CD14-positive monocyte (primary cell): Measurements from ENCODE around the gene NEDD1. TPM values are rescaled to one million over a fixed set of nuclear protein-coding genes. Genes with fewer than 3 reads are reported as not detected.

ENCODE experiments used
- DNase-seq, 3 donors: peaks; one replicate each; pipeline ENCODE4 v3.0.0-alpha.2; 2011 to 2022
- H2AFZ ChIP-seq: 2 replicates; pipeline ENCODE4 v1.6.0; 2012; ENCODE audit warnings: mild to moderate bottlenecking, low read depth, low read length, inconsistent platforms; ENCODE audit not compliant: insufficient read depth, poor library complexity, severe bottlenecking
- H3K27ac ChIP-seq, 2 donors: 1 replicate in 1 of 2; 2 replicates in 1 of 2; pipeline ENCODE4 v1.5.1; 2012 to 2013; ENCODE audit warnings: low read length in 2 of 2, control low read depth in 1 of 2, inconsistent platforms in 1 of 2, low read depth in 1 of 2, mild to moderate bottlenecking in 1 of 2
- H3K27me3 ChIP-seq, 2 donors: one replicate each; pipeline versions ENCODE4 v1.6.0 to v1.6.1; 2011 to 2013; ENCODE audit warnings: low read length in 2 of 2; ENCODE audit not compliant: control insufficient read depth in 2 of 2, insufficient read depth in 2 of 2
- H3K36me3 ChIP-seq, 2 donors: replicated peaks in 1 of 2; 1 replicate in 1 of 2; 2 replicates in 1 of 2; pipeline versions ENCODE4 v1.5.1 to v1.6.1; 2012 to 2013; ENCODE audit warnings: low read length in 2 of 2, control low read depth in 1 of 2, inconsistent platforms in 1 of 2, mild to moderate bottlenecking in 1 of 2; ENCODE audit not compliant: insufficient read depth in 2 of 2, control insufficient read depth in 1 of 2
- H3K4me1 ChIP-seq, 2 donors: 1 replicate in 1 of 2; 2 replicates in 1 of 2; pipeline versions ENCODE4 v1.5.1 to v1.6.1; 2012 to 2013; ENCODE audit warnings: low read length in 2 of 2, control low read depth in 1 of 2, inconsistent platforms in 1 of 2, mild to moderate bottlenecking in 1 of 2, moderate library complexity in 1 of 2; ENCODE audit not compliant: insufficient read depth in 2 of 2, control insufficient read depth in 1 of 2
- H3K4me2 ChIP-seq: replicated peaks from 2 replicates; pipeline ENCODE3; 2012; ENCODE audit warnings: low read length, moderate library complexity, mild to moderate bottlenecking; ENCODE audit not compliant: poor library complexity, severe bottlenecking; ENCODE audit errors: extremely low read depth
- H3K4me3 ChIP-seq, 3 experiments: fragments of 200-600 bp in 1 of 3; sonication (generic) in 1 of 3; replicated peaks in 1 of 3; 1 replicate in 2 of 3; 2 replicates in 1 of 3; pipeline ENCODE4 v1.5.1; 2011 to 2013; ENCODE audit warnings: low read length in 3 of 3, mild to moderate bottlenecking in 3 of 3, control low read depth in 2 of 3, low read depth in 2 of 3, inconsistent platforms in 1 of 3, moderate library complexity in 1 of 3
- H3K79me2 ChIP-seq: 2 replicates; pipeline ENCODE4 v1.6.0; 2012; ENCODE audit warnings: mild to moderate bottlenecking, control low read depth, inconsistent platforms, low read length, moderate library complexity; ENCODE audit not compliant: insufficient read depth
- H3K9ac ChIP-seq: 2 replicates; pipeline ENCODE4 v1.6.0; 2017; ENCODE audit warnings: low read length, mild to moderate bottlenecking; ENCODE audit not compliant: insufficient read depth, poor library complexity, severe bottlenecking
- H3K9me3 ChIP-seq, 2 donors: replicated peaks in 1 of 2; 1 replicate in 1 of 2; 2 replicates in 1 of 2; pipeline versions ENCODE4 v1.5.1 to v1.6.1; 2012 to 2013; ENCODE audit warnings: low read length in 2 of 2, control low read depth in 1 of 2; ENCODE audit not compliant: control insufficient read depth in 1 of 2, insufficient read depth in 1 of 2
- H4K20me1 ChIP-seq: 2 replicates; pipeline ENCODE4 v1.6.0; 2012; ENCODE audit warnings: mild to moderate bottlenecking, low read length, control low read depth, moderate library complexity; ENCODE audit not compliant: insufficient read depth
- H3K27ac Mint-ChIP-seq, 7 donors: one replicate each; pipeline ENCODE4 v1.8.0; 2020; ENCODE audit warnings: mild to moderate bottlenecking in 7 of 7, mixed read lengths in 7 of 7, moderate library complexity in 6 of 7, inconsistent platforms in 2 of 7
- H3K27me3 Mint-ChIP-seq, 3 donors: one replicate each; pipeline ENCODE4 v1.8.0; 2021 to 2022; ENCODE audit warnings: low read depth in 3 of 3, mild to moderate bottlenecking in 3 of 3, mixed read lengths in 3 of 3, moderate library complexity in 3 of 3, inconsistent platforms in 1 of 3
- H3K36me3 Mint-ChIP-seq, 2 donors: one replicate each; pipeline ENCODE4 v1.8.0; 2020; ENCODE audit warnings: mixed read lengths in 2 of 2, inconsistent platforms in 1 of 2, mild to moderate bottlenecking in 1 of 2
- H3K4me1 Mint-ChIP-seq: one replicate; pipeline ENCODE4 v1.8.0; 2020; ENCODE audit warnings: mild to moderate bottlenecking, mixed read lengths
- H3K4me3 Mint-ChIP-seq, 2 donors: one replicate each; pipeline ENCODE4 v1.8.0; 2020; ENCODE audit warnings: mild to moderate bottlenecking in 2 of 2, mixed read lengths in 2 of 2, moderate library complexity in 1 of 2
- H3K9me3 Mint-ChIP-seq, 7 donors: one replicate each; pipeline ENCODE4 v1.8.0; 2020 to 2022; ENCODE audit warnings: mixed read lengths in 7 of 7, mild to moderate bottlenecking in 6 of 7, moderate library complexity in 6 of 7, inconsistent platforms in 2 of 7
- WGBS: methylation state at CpG from one replicate; pipeline ENCODE4 v1.1.5; 2013; ENCODE audit warnings: missing lambda C conversion rate; ENCODE audit not compliant: insufficient coverage; 5-methylcytosine and 5-hydroxymethylcytosine counted together
- intact Hi-C, 2 donors: fragments of 100-400 bp; cut with micrococcal nuclease; formaldehyde crosslinking; loops; one replicate each; pipeline versions ENCODE4 v1.15.0 to v1.15.1; 2023
- polyA plus RNA-seq, 3 donors: library from polyadenylated mRNA; depleted of rRNA in 1 of 3; unstranded in 2 of 3; stranded (reverse) in 1 of 3; fragments of 300-500 nt in 2 of 3; fragments of >200 nt in 1 of 3; fragmentation: Illumina TruSeq in 2 of 3; gene quantifications; 1 replicate in 2 of 3; 2 replicates in 1 of 3; pipeline ENCODE4 v1.2.3, GENCODE V29; 2012 to 2021
- TF ChIP-seq, protein P1 (sequence below): fragments of 200-600 bp; IDR thresholded peaks from one replicate; pipeline ENCODE4 v1.8.0; 2022; ENCODE audit warnings: antibody characterized with exemption, mild to moderate bottlenecking

NEDD1 gene
- polyA plus RNA-seq, 3 donors: 5.5 to 18.6 (median 5.8) TPM

DNA sequence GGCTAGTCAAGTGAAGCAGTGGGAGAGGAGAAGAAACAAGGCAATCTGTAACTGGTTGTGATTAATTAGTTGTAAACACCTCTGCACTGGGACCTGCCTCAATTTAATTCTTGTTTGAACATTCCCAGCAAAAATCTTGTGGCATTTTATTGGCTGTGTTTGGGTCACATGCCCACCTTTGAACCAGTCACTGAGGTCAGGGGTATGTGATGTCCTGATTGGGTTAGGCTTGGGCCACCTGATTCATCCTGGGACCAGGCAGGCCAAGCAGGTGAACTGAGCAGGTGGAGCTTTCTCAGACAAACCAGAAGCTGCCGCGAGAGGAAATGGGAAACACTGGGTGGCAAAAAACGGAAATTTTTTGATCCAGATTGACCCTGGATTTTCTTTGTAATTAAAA, 72.5 kb downstream of the NEDD1 start:
- Histone ChIP-seq H3K4me1 (no peaks in the 10 kb centered on the region), H3K9ac (no peak overlapping the region), H3K36me3 (no peaks in the 10 kb centered on the region), H3K79me2 (no peaks in the 10 kb centered on the region), H3K4me3 (no peak overlapping the region), H3K4me2 (no peak overlapping the region), H3K9me3 (no peaks in the 10 kb centered on the region), H4K20me1 (no peaks in the 10 kb centered on the region), H3K27ac (no peak overlapping the region), H3K27me3 (peaks cover 0 to 2% of the 10 kb centered on the region in 2 donors), H2AFZ (no peak overlapping the region)
- H3K36me3 Mint-ChIP-seq: no peaks in the 10 kb centered on the region
- peaks cover 2 to 6% (median 4%) of the 10 kb centered on the region in 3 donors for H3K27me3 Mint-ChIP-seq
- DNase-seq: no peak
- 95% methylated on average over 3 of the region's 3 CpGs for WGBS
- no peak overlapping the region for H3K4me3 Mint-ChIP-seq
- H3K27ac Mint-ChIP-seq: no peak overlapping the region
- no peaks in the 10 kb centered on the region for H3K4me1 Mint-ChIP-seq
- intact Hi-C loops: no loop called here
- H3K9me3 Mint-ChIP-seq: no peaks in the 10 kb centered on the region
- TF ChIP-seq, protein P1, sequence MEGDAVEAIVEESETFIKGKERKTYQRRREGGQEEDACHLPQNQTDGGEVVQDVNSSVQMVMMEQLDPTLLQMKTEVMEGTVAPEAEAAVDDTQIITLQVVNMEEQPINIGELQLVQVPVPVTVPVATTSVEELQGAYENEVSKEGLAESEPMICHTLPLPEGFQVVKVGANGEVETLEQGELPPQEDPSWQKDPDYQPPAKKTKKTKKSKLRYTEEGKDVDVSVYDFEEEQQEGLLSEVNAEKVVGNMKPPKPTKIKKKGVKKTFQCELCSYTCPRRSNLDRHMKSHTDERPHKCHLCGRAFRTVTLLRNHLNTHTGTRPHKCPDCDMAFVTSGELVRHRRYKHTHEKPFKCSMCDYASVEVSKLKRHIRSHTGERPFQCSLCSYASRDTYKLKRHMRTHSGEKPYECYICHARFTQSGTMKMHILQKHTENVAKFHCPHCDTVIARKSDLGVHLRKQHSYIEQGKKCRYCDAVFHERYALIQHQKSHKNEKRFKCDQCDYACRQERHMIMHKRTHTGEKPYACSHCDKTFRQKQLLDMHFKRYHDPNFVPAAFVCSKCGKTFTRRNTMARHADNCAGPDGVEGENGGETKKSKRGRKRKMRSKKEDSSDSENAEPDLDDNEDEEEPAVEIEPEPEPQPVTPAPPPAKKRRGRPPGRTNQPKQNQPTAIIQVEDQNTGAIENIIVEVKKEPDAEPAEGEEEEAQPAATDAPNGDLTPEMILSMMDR: no peak

DNA sequence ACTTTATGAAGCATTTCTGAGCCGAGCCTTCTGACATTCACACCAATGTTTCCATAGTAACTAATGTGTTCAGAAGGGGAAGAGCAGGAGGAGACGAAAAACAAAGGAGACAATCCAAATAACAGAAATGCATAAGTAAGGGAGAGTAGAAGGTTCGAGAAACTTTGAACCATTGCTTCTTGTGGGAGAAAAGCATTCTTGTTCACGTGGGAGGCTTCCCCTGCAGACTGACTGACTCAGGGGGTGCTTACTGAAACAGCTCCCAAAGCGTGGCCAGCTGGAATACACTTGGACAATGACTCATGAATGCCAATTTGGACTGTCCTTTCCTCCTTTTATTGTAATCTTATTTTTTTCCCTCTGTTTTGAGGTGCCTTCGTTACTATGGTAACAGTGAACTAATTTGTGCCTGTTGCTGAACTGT, 73.9 kb downstream of the NEDD1 start:
- Mint-ChIP-seq H3K4me1 (peaks cover 4% of the 10 kb centered on the region), H3K4me3 (no peak overlapping the region), H3K27me3 (peaks cover 8 to 18% (median 15%) of the 10 kb centered on the region in 3 donors), H3K27ac (no peak overlapping the region), H3K9me3 (peaks cover 0 to 2% (median 0%) of the 10 kb centered on the region in 7 donors), H3K36me3 (no peaks in the 10 kb centered on the region)
- TF ChIP-seq, protein P1: no peak
- DNase-seq: no peak
- Histone ChIP-seq H3K36me3 (no peaks in the 10 kb centered on the region), H3K4me3 (no peak overlapping the region), H3K27ac (no peak overlapping the region), H3K4me1 (peaks cover 4 to 6% of the 10 kb centered on the region in 2 donors), H4K20me1 (no peaks in the 10 kb centered on the region), H3K9ac (no peak overlapping the region), H3K79me2 (no peaks in the 10 kb centered on the region), H3K9me3 (no peaks in the 10 kb centered on the region), H3K27me3 (peaks cover 10 to 15% of the 10 kb centered on the region in 2 donors), H2AFZ (no peak overlapping the region), H3K4me2 (no peak overlapping the region)
- WGBS: 69% methylated on average over 2 of the region's 6 CpGs
- intact Hi-C loops: no loop called here
